NCI-H1417 treated with DMSO at 0.1 percent for 48 hours (cell line): ENCODE data around the gene KCNMA1.

Source experiments
- DNase-seq: peaks from one replicate; lab custom pipeline; 2025; lab: John Stamatoyannopoulos, UW

Gene KCNMA1

GRCh38 chr10:77485847-77486246 is 151.8 kb downstream of the KCNMA1 start:
- no peak for DNase-seq

- no peak for DNase-seq
Observed at GRCh38 chr10:77482072-77482471, 155.5 kb downstream of the KCNMA1 start.

GRCh38 chr10:77479586-77479985 is 158.0 kb downstream of the KCNMA1 start:
- DNase-seq, result no peak

- DNase-seq, result no peak
Observed at GRCh38 chr10:77478962-77479359, 158.6 kb downstream of the KCNMA1 start.

DNA sequence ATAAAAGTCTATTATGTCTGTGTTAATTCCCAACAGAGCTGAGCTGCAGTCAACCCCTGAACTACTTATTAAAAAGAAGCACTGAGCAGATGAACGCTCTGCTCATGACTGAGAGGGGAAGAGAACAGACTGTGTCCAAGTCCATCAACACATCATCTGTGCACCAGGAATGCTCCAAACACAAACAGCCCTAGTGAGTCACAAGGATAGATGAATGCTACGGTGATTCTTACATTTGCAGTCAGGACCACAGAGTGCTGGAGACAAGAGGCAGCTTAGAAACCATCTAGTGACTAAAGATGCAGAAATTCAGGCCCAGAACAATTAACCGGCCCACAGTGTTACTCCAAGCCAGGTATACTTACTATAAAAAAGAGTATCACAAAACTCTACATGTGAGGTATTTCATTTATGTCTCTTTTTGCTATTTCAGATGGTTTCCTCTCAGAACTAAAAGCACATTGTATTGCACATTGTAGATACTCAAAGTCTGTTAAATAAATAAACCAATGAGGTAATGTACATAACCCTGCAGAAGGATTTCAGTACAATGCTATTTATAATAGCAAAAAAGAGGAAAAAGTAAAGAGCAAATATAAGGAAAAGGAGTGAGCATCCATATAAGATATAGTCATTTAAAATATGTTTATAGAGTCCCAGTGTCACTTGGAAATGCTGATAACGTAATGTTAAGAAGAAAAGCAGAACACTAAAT is 159.2 kb downstream of the KCNMA1 start:
- no peak for DNase-seq

DNA sequence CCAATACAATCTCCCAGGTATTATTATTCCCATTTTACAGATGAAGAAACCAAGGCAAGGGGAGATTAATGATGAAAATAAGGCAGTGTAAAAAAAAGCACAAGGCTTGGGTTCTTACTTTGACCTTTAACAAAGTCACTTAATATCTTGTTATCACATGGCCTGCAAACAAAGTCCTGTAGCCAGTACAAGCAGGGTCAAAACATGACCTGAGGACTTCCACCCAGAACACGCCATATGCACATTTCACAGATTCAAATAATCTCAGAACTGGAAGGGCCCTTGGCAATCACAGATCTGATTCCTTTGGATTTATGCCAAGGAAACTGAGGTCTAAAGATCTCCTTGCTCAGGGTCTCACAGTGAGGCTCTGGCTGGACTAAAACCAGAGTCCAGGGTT is 162.1 kb downstream of the KCNMA1 start:
- no peak for DNase-seq

- no peak for DNase-seq
Observed at GRCh38 chr10:77474939-77475338, 162.7 kb downstream of the KCNMA1 start.

- no peak for DNase-seq
Observed at GRCh38 chr10:77474386-77474785, 163.2 kb downstream of the KCNMA1 start.

- DNase-seq, result no peak
Observed at GRCh38 chr10:77472146-77472545, 165.5 kb downstream of the KCNMA1 start.

- no peak for DNase-seq
Observed at GRCh38 chr10:77471069-77471536, 166.5 kb downstream of the KCNMA1 start.

DNA sequence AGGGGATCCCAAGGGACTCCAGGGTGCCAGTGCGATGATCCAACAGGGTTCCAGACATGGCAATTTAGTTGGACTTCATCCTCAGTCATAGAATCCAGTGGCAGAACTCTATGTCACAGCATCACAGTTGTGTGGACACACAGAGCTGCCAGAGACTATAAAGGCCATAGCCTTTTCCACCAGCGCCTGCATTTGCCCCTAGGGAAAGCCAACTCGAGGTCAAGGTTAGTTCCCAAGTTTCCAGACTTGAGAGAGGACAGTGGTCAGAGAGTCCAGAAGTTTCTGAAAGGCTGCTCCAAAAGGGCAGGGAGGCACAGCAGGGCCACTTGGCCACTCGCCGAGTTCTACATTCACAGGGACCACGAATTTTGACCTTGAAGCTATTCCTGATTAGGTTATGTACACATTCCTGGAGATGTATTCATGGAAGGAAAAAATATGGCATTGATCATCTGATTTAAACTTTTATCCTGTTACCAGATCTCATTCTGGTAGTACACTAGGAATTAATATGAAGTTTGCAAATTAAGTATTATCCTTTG is 170.1 kb downstream of the KCNMA1 start:
- no peak for DNase-seq

GRCh38 chr10:77463967-77464745 is 173.5 kb downstream of the KCNMA1 start:
- no peak for DNase-seq

DNA sequence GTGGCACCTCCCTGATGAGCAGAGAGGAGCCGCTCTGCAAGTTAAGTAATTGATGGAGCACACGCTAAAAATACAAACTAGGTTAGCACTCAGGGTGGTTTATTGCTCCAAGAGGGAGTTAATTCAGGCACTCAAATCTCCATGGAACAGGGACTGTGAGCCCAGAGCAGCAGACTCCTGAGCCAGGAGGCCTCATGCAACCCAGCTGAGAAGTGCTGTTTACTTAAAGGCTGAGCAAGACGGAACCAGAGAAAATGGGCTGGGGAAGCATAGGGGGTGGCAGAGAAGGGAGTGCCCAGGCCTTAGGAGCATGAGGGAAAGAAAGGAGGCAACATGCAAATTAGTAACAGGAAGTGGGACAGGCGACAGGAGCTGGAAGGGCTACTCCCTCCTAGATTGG is 174.1 kb downstream of the KCNMA1 start:
- no peak for DNase-seq

DNA sequence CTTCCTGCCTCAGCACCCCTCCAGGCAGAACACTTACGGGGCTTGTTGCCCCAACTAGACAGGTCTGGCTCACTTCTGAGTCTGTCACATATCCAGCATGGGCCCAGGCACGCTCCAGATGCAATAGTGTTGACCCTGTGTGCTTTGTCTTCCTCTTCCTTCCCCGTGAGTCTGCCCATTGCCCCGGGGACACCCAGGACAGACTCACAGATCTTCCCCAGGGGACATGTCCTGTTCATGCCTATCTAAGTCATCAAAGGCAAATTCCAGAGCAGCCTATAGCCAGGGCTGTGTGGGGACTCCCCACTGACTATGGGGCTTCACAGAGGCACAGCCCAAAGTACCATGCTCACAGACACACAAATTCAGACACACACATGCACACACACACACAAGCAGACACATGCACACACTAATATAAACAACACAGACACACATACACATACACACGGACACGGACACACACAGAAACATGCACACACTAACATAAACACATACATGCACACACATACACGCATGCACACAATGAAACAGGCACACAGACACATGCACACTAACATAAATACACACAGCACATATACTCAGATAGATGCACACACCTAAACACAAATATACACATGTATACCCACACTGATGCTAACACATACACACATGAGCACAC is 175.8 kb downstream of the KCNMA1 start:
- no peak for DNase-seq

DNA sequence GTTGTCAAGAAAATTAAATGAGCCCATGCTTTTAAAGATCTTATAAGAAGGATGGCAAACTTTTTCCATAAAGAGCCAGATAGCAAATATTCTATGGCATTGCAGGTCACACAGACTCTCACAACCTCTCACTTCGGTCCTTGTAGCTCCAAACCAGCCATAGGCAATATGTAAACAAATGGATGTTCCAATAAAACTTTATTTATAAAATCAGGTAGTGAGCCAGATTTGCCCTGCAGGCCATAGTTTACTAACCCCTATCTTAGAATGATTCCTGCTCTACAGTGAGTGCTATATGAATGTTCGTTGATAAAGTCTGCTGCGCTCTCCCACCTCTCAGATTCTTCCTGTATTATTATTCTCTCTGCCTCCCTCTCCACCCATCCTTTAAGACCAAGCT is 177.7 kb downstream of the KCNMA1 start:
- DNase-seq, result no peak

DNA sequence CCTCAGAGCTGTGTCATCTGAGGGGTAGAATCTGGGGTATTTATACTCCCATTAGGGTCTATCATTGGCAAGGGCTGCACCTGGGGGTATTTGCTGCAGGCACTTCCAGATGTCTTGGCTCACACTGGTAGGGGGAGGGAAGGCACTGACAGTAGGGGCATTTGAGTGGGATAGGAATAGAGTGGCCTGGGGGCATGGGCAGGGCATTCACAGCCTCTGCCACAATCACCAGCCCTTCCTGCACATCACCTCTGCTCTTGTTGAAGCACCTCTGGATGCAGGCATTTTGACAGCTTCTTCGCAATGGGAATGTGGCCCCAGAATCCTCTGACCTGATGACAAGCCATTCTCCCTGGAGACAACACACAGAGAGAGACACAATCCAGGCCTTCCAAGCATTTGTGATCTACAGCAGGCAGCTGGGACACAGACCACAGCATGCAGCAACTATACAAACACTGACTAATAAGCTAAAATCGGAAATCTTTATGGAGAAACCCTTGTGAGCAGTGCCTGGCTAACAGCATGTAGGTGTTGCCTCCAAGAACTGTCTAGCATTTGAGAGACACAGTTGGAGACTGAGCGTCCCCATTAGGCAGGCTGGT is 178.5 kb downstream of the KCNMA1 start:
- DNase-seq, result no peak

DNA sequence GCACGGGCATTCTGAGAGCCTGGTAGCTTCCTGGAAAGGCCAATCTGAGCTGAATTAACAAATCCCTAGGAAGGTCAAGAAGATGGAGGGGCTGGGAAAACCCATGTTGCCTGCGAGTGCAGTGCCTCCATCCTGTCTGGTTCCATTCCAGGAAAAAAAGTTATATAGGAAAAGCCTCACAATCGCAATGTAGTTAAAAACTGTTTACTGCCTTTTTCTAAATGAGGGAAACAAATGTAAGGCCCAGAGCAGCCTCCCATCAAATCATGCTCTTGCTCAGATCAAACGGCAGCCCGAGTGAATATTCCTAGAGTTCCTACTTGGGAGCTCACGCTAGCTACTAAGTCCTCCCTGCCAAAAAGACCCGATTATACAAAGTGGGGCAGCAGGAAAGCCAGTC is 179.9 kb downstream of the KCNMA1 start:
- DNase-seq, result no peak

GRCh38 chr10:77457266-77457665 is 180.3 kb downstream of the KCNMA1 start:
- no peak for DNase-seq

DNA sequence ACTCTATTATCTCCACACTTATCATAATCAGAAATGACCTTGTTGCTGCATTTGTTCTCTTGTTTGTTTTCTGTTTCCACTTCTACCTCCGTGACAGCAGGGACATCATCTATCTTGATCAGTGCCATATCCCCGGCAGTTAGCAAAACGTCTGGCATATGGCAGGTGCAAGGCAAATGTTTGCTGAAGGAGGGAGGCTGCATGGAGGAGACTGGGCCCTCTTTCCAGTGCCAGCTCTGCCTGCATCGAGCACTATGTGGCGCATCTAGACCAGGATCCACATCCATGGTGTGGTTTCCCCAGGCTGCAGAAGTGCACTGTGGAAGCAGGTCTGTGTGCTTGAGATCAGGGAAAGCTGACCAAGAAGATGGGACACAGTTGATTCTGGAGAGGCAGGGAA is 181.2 kb downstream of the KCNMA1 start:
- peak; percentile 40 for DNase-seq

DNA sequence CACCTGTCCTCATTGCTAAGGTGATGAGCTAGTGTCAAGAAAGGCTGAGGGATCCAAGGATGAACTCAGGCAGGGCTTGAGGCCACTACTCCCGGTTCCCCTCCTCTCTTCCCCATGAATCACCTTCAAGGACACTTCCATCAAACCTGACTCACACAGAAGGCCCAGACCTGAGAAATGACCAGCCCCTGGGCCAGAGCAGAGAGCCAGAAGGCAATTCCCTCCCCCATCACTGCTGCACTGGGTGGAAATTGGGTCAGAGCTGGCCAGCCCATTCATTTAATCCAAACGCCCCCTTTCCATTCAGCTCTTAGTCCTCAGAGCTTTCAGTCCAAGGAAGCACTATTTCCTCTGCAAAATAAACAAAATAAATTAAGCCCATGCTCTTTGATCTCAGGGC is 182.0 kb downstream of the KCNMA1 start:
- DNase-seq, result no peak

GRCh38 chr10:77452952-77453564 is 184.6 kb downstream of the KCNMA1 start:
- DNase-seq, result no peak

- DNase-seq, result no peak
Observed at GRCh38 chr10:77451886-77452285, 185.7 kb downstream of the KCNMA1 start.
